OCI-LY1 (cell line): ENCODE results near the gene CARM1.

Experiments
- H2AFZ ChIP-seq: fragments of 200-600 bp; sonication (generic), shearing (Covaris generic); 2 replicates; pipeline ENCODE4 v1.6.0; 2014; ENCODE audit warnings: antibody characterized with exemption, mild to moderate bottlenecking, low read length
- H3F3A ChIP-seq: fragments of 200-600 bp; sonication (generic), shearing (Covaris generic); 2 replicates; pipeline ENCODE4 v1.6.0; 2014; ENCODE audit warnings: mild to moderate bottlenecking, antibody characterized with exemption, low read length, moderate library complexity; ENCODE audit not compliant: insufficient read depth
- H3K27ac ChIP-seq: fragments of 200-600 bp; sonication (generic); 2 replicates; pipeline ENCODE4 v1.5.1; 2014; ENCODE audit warnings: low read length, mixed run types, mild to moderate bottlenecking, low read depth; ENCODE audit not compliant: poor library complexity, severe bottlenecking
- H3K27me3 ChIP-seq: fragments of 200-600 bp; sonication (generic); 2 replicates; pipeline ENCODE4 v1.6.0; 2014; ENCODE audit warnings: antibody characterized with exemption, mild to moderate bottlenecking, low read length, moderate library complexity; ENCODE audit not compliant: insufficient read depth
- H3K36me3 ChIP-seq: fragments of 200-600 bp; sonication (generic); 2 replicates; pipeline ENCODE4 v1.6.1; 2014; ENCODE audit warnings: mild to moderate bottlenecking, antibody characterized with exemption, low read length, moderate library complexity, mixed read lengths; ENCODE audit not compliant: insufficient read depth
- H3K4me1 ChIP-seq: fragments of 200-600 bp; sonication (generic); 2 replicates; pipeline ENCODE4 v1.5.1; 2014; ENCODE audit warnings: mild to moderate bottlenecking, low read length, moderate library complexity; ENCODE audit not compliant: insufficient read depth, severe bottlenecking
- H3K4me2 ChIP-seq: fragments of 200-600 bp; sonication (generic), shearing (Covaris generic); 2 replicates; pipeline ENCODE4 v1.6.1; 2014; ENCODE audit warnings: low read length
- H3K4me3 ChIP-seq: fragments of 200-600 bp; sonication (generic); 2 replicates; pipeline ENCODE4 v1.5.1; 2014; ENCODE audit warnings: low read length, low read depth, mild to moderate bottlenecking, mixed read lengths; ENCODE audit not compliant: poor library complexity, severe bottlenecking
- H3K79me2 ChIP-seq: fragments of 200-600 bp; shearing (Covaris generic); 2 replicates; pipeline ENCODE4 v1.6.1; 2016; ENCODE audit warnings: mixed run types, low read length, mixed read lengths; ENCODE audit not compliant: insufficient read depth
- H3K9ac ChIP-seq: fragments of 200-600 bp; sonication (generic), shearing (Covaris generic); 2 replicates; pipeline ENCODE4 v1.6.1; 2014; ENCODE audit warnings: mild to moderate bottlenecking, low read length, mixed read lengths
- H3K9me2 ChIP-seq: fragments of 200-600 bp; sonication (generic), shearing (Covaris generic); 2 replicates; pipeline ENCODE4 v1.6.1; 2014; ENCODE audit warnings: low read depth, mild to moderate bottlenecking, low read length, mixed read lengths
- H3K9me3 ChIP-seq: fragments of 200-600 bp; shearing (Covaris generic); 2 replicates; pipeline ENCODE4 v1.6.1; 2014; ENCODE audit warnings: low read length, mixed read lengths
- H4K20me1 ChIP-seq: fragments of 200-600 bp; sonication (generic), shearing (Covaris generic); 2 replicates; pipeline ENCODE4 v1.6.0; 2016; ENCODE audit warnings: mild to moderate bottlenecking, low read length; ENCODE audit not compliant: insufficient read depth
- CTCF ChIP-seq: fragments of 200-600 bp; sonication (generic), shearing (Covaris generic); IDR thresholded peaks from 2 replicates; pipeline ENCODE4 v1.5.1; 2017; ENCODE audit warnings: mild to moderate bottlenecking, antibody characterized with exemption, low read length, moderate library complexity, mixed read lengths
- EZH2 ChIP-seq: fragments of 200-600 bp; sonication (generic), shearing (Covaris generic); IDR thresholded peaks from 2 replicates; pipeline ENCODE4 v1.8.0; 2017; ENCODE audit warnings: borderline replicate concordance, mixed run types, mild to moderate bottlenecking, antibody characterized with exemption, low read length, moderate library complexity, mixed read lengths

CARM1 gene

GRCh38 chr19:10924597-10924996, 53.2 kb downstream of the CARM1 start:
- peaks cover 42% of the 10 kb centered on the region; the same call in 1 of the 2 replicates for H3K36me3 ChIP-seq
- no peaks in the 10 kb centered on the region for H3K9me3 ChIP-seq
- TF ChIP-seq CTCF, result no peak
- TF ChIP-seq EZH2, result no peak
- no peak overlapping the region for H3K9ac ChIP-seq
- no peaks in the 10 kb centered on the region for H3K9me2 ChIP-seq
- H3K4me3 ChIP-seq, result no peak overlapping the region
- no peak overlapping the region for H3K4me2 ChIP-seq
- H3K27ac ChIP-seq, result no peak overlapping the region
- no peak overlapping the region for H2AFZ ChIP-seq
- H4K20me1 ChIP-seq, result no peaks in the 10 kb centered on the region
- no peaks in the 10 kb centered on the region for H3K27me3 ChIP-seq
- peaks cover 3% of the 10 kb centered on the region; the same call in 1 of the 2 replicates for H3K79me2 ChIP-seq
- H3K4me1 ChIP-seq, result peaks cover 13% of the 10 kb centered on the region
- no peaks in the 10 kb centered on the region for H3F3A ChIP-seq

- H2AFZ ChIP-seq, result no peak overlapping the region
- H3K9me2 ChIP-seq, result no peaks in the 10 kb centered on the region
- H3K79me2 ChIP-seq, result peaks cover 14% of the 10 kb centered on the region; the same call in 1 of the 2 replicates
- H3F3A ChIP-seq, result no peaks in the 10 kb centered on the region
- no peak for TF ChIP-seq CTCF
- no peak for TF ChIP-seq EZH2
- peak overlapping the region; percentile 91 for H3K4me2 ChIP-seq
- H3K4me1 ChIP-seq, result peaks cover 24% of the 10 kb centered on the region
- no peaks in the 10 kb centered on the region for H3K9me3 ChIP-seq
- peaks cover 20% of the 10 kb centered on the region; the same call in 1 of the 2 replicates for H3K36me3 ChIP-seq
- H3K9ac ChIP-seq, result peak overlapping the region; percentile 67
- H3K27me3 ChIP-seq, result no peaks in the 10 kb centered on the region
- peak overlapping the region; percentile 21 for H3K27ac ChIP-seq
- peak overlapping the region; percentile 74 for H3K4me3 ChIP-seq
- no peaks in the 10 kb centered on the region for H4K20me1 ChIP-seq
Observed at GRCh38 chr19:10927730-10928562, 56.6 kb downstream of the CARM1 start.

GRCh38 chr19:10928563-10929401, 57.4 kb downstream of the CARM1 start, which contains the start of the genes TIMM29 and YIPF2:
TIMM29 (plus strand) TSS chr19:10928811; CDS start chr19:10928823, 12 bp downstream.
YIPF2 (minus strand) TSS chr19:10928639; CDS start chr19:10928410, 229 bp downstream.
- Histone ChIP-seq H3F3A (no peaks in the 10 kb centered on the region), H3K9me3 (no peaks in the 10 kb centered on the region), H4K20me1 (no peaks in the 10 kb centered on the region), H3K36me3 (peaks cover 15% of the 10 kb centered on the region; the same call in 1 of the 2 replicates), H3K9ac (peak within 1 kb of the TSS; percentile 67), H3K4me3 (peak within 1 kb of the TSS; percentile 74), H3K27ac (peak within 1 kb of the TSS; percentile 21), H3K79me2 (peaks cover 14% of the 10 kb centered on the region; the same call in 1 of the 2 replicates), H2AFZ (no peak within 1 kb of the TSS), H3K4me1 (peaks cover 24% of the 10 kb centered on the region), H3K4me2 (peak within 1 kb of the TSS; percentile 91), H3K27me3 (no peaks in the 10 kb centered on the region), H3K9me2 (no peaks in the 10 kb centered on the region)
- TF ChIP-seq CTCF, result no peak
- TF ChIP-seq EZH2, result no peak
